Measurements from ENCODE around the gene CASS4.

DNA sequence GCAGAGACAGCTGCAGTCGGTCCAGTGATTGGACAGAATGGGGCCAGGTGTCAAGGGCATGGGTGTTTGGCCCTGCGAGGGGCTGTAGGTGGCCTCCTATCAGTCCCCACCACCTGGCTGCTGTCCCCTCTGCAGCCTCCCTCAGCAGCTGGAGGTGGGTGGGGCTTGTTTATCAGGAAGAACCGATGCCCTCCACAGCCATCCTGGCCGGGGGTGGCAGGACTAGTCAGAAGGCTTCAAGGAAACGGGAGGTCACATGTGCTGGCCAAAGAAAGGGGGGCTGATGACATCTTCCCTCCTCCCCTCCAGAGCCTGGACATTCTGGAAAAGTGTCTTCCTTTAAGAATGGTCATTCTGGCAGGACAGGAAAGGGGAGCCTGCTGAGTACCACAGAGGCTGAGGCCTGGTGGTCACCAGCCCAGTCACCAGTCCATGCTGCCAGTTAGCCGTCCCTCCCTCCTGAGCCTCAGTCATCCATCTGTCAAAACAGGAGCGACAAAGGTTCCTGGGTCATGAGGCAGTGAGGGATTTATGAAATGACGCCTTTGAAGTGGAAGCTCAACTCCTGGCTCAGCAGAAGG is 49.1 kb upstream of the CASS4 start:
- no peak for TF ChIP-seq POLR2AphosphoS5 (IDR thresholded peaks at IDR 0.05)
- no peak for TF ChIP-seq EZH2 (IDR thresholded peaks at IDR 0.05; ENCODE audit: borderline replicate concordance, insufficient read depth, low read length, poor library complexity, severe bottlenecking)
- TF ChIP-seq EP300 (conservative IDR thresholded peaks at IDR 0.05; ENCODE audit: poor library complexity, severe bottlenecking), result no peak
- TF ChIP-seq, protein P1, sequence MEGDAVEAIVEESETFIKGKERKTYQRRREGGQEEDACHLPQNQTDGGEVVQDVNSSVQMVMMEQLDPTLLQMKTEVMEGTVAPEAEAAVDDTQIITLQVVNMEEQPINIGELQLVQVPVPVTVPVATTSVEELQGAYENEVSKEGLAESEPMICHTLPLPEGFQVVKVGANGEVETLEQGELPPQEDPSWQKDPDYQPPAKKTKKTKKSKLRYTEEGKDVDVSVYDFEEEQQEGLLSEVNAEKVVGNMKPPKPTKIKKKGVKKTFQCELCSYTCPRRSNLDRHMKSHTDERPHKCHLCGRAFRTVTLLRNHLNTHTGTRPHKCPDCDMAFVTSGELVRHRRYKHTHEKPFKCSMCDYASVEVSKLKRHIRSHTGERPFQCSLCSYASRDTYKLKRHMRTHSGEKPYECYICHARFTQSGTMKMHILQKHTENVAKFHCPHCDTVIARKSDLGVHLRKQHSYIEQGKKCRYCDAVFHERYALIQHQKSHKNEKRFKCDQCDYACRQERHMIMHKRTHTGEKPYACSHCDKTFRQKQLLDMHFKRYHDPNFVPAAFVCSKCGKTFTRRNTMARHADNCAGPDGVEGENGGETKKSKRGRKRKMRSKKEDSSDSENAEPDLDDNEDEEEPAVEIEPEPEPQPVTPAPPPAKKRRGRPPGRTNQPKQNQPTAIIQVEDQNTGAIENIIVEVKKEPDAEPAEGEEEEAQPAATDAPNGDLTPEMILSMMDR (IDR thresholded peaks at IDR 0.05; ENCODE audit: poor library complexity, severe bottlenecking), result no peak
- no peak for TF ChIP-seq RAD21 (conservative IDR thresholded peaks at IDR 0.05)
- TF ChIP-seq, protein P2, sequence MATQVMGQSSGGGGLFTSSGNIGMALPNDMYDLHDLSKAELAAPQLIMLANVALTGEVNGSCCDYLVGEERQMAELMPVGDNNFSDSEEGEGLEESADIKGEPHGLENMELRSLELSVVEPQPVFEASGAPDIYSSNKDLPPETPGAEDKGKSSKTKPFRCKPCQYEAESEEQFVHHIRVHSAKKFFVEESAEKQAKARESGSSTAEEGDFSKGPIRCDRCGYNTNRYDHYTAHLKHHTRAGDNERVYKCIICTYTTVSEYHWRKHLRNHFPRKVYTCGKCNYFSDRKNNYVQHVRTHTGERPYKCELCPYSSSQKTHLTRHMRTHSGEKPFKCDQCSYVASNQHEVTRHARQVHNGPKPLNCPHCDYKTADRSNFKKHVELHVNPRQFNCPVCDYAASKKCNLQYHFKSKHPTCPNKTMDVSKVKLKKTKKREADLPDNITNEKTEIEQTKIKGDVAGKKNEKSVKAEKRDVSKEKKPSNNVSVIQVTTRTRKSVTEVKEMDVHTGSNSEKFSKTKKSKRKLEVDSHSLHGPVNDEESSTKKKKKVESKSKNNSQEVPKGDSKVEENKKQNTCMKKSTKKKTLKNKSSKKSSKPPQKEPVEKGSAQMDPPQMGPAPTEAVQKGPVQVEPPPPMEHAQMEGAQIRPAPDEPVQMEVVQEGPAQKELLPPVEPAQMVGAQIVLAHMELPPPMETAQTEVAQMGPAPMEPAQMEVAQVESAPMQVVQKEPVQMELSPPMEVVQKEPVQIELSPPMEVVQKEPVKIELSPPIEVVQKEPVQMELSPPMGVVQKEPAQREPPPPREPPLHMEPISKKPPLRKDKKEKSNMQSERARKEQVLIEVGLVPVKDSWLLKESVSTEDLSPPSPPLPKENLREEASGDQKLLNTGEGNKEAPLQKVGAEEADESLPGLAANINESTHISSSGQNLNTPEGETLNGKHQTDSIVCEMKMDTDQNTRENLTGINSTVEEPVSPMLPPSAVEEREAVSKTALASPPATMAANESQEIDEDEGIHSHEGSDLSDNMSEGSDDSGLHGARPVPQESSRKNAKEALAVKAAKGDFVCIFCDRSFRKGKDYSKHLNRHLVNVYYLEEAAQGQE (IDR thresholded peaks at IDR 0.05; ENCODE audit: borderline replicate concordance), result no peak
- no peak for TF ChIP-seq MXI1 (conservative IDR thresholded peaks at IDR 0.05; ENCODE audit: poor library complexity, severe bottlenecking)
- TF ChIP-seq SMC3 (conservative IDR thresholded peaks at IDR 0.05; ENCODE audit: poor library complexity), result no peak
- no peak for TF ChIP-seq TAF1 (IDR thresholded peaks at IDR 0.05; ENCODE audit: low read depth)

All from neural cell (in vitro differentiated cells).